Measurements from ENCODE around the gene WNT7B. TPM values are rescaled to one million over a fixed set of nuclear protein-coding genes. Genes with fewer than 3 reads are reported as not detected.
A peak's percentile ranks its signal among the peaks of the same experiment; 100 is the strongest.

WNT7B gene
- total RNA-seq, 4 donors from 2014 or later: 18.7 to 54.4 (median 44.1) TPM

DNA sequence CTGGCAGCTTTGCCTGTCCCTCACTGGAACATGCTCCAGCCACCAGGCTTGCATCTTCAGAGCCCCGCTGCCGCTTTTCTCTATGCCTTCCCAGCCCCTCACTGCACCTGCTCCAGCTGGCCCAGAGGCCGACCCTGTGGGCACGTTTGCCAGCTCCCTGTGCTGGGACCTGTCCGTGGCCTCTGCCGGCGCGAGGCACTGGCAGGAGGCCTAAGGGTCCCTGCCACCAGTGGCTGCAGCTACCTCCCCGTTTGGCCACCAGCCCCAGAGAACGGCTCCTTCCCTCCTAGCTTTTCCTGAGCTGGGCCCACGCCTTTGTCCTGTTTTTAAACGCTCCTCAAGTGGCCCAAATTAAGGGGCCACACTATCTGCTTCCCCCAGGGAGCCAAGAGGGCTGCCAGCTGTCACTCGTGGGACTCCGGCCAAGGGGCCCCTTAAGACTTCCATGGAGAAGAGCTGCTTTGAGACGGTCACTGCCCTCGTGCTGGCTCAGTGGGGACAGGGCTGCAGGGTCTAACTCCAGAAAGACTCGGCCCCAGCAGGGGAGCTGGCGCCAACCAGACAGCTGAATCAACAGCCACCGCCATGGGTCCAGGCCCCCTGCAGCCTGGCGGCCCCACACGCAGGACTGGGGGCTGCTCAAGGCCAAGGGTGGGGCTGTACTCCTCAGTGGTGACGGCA is 24.6 kb upstream of the WNT7B start:
- H3K4me1 ChIP-seq: peaks cover 64% of the 10 kb centered on the region
- peak overlapping the region; percentile 67 for H3K27ac ChIP-seq
- no peaks in the 10 kb centered on the region for H3K27me3 ChIP-seq
- 49% methylated on average over 15 of the region's 22 CpGs for WGBS
- H3K36me3 ChIP-seq: no peaks in the 10 kb centered on the region
- DNase-seq (ENCODE audit: low spot score in 2 of 2): peak in 1 of 2 donors; percentile 65
- TF ChIP-seq CTCF (IDR thresholded peaks at IDR 0.05): no peak
- H3K9me3 ChIP-seq: no peaks in the 10 kb centered on the region
- H3K4me3 ChIP-seq: no peak overlapping the region

GRCh38 chr22:46001046-46001425 is 24.1 kb upstream of the WNT7B start:
- H3K9me3 ChIP-seq: no peaks in the 10 kb centered on the region
- H3K27me3 ChIP-seq: no peaks in the 10 kb centered on the region
- peak in 1 of 2 donors; percentile 62 for DNase-seq (ENCODE audit: low spot score in 2 of 2)
- H3K36me3 ChIP-seq: no peaks in the 10 kb centered on the region
- WGBS: no CpG with 5 or more reads among the region's 3 CpGs
- TF ChIP-seq CTCF (IDR thresholded peaks at IDR 0.05): no peak
- no peak for TF ChIP-seq POLR2A (IDR thresholded peaks at IDR 0.05)
- TF ChIP-seq POLR2AphosphoS5 (IDR thresholded peaks at IDR 0.05): no peak
- no peak for TF ChIP-seq EP300 (IDR thresholded peaks at IDR 0.05)
- H3K4me1 ChIP-seq: peaks cover 64% of the 10 kb centered on the region
- H3K4me3 ChIP-seq: no peak overlapping the region
- H3K27ac ChIP-seq: no peak overlapping the region

GRCh38 chr22:46000081-46001027 is 23.4 kb upstream of the WNT7B start:
- Histone ChIP-seq H3K9me3 (no peaks in the 10 kb centered on the region), H3K4me3 (no peak overlapping the region), H3K27ac (no peak overlapping the region), H3K36me3 (no peaks in the 10 kb centered on the region), H3K27me3 (no peaks in the 10 kb centered on the region), H3K4me1 (peaks cover 67% of the 10 kb centered on the region)
- peak in 1 of 2 donors; percentile 54 for DNase-seq (ENCODE audit: low spot score in 2 of 2)
- 89% methylated on average over 17 of the region's 17 CpGs for WGBS
- TF ChIP-seq POLR2AphosphoS5 (IDR thresholded peaks at IDR 0.05): no peak
- no peak for TF ChIP-seq POLR2A (IDR thresholded peaks at IDR 0.05)
- no peak for TF ChIP-seq CTCF (IDR thresholded peaks at IDR 0.05)
- no peak for TF ChIP-seq EP300 (IDR thresholded peaks at IDR 0.05)

DNA sequence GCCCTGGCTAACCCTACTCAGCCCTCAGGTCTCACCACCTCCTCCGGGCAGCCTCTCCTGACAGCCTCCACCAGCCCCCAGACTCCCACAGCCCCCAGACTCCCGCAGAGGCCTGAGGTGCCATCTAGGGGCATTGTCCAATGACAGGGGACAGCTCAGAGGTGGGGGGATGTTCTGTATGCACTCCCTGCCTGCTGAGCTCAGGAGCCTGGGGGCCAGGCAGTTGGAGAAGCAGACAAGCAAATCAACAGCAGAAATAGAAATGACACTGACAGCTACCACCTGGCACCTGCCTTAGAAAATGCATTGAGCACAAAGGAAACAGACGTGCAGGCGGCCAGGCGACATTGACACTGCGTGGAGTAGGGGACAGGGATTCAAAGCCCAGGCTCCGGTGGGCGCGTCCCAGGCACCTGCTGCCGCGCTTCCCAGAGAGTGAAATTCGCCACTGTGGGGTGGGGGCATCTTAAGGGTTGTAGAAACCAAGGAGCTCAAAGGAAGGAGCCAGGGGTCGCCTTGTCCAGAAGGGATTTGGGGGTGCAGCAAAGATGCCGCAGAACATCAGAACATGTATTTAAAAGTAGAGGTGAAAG is 22.5 kb upstream of the WNT7B start:
- TF ChIP-seq POLR2A (IDR thresholded peaks at IDR 0.05) (no peak), CTCF (IDR thresholded peaks at IDR 0.05) (no peak), EP300 (IDR thresholded peaks at IDR 0.05) (no peak), POLR2AphosphoS5 (IDR thresholded peaks at IDR 0.05) (no peak)
- Histone ChIP-seq H3K27me3 (no peaks in the 10 kb centered on the region), H3K4me1 (peaks cover 76% of the 10 kb centered on the region), H3K9me3 (no peaks in the 10 kb centered on the region), H3K4me3 (no peak overlapping the region), H3K36me3 (no peaks in the 10 kb centered on the region), H3K27ac (no peak overlapping the region)
- 93% methylated on average over 14 of the region's 14 CpGs for whole genome bisulfite sequencing
- peak in 1 of 2 donors; percentile 47 for DNase-seq (ENCODE audit: low spot score in 2 of 2)

Measured in suprapubic skin (tissue), 4 donors.